Neural progenitor cell (in vitro differentiated cells): Measurements from ENCODE around the gene PIP5KL1.

ENCODE experiments used
- EZH2 ChIP-seq: fragments of 200-600 bp; sonication (generic); IDR thresholded peaks from 2 replicates; pipeline ENCODE4 v1.6.1; 2017; ENCODE audit warnings: antibody characterized with exemption, mild to moderate bottlenecking, moderate library complexity
- TF ChIP-seq, protein P1 (sequence below): fragments of 200-600 bp; sonication (generic); IDR thresholded peaks from 2 replicates; pipeline ENCODE4 v1.5.1; 2017; ENCODE audit warnings: antibody characterized with exemption, mild to moderate bottlenecking

DNA sequence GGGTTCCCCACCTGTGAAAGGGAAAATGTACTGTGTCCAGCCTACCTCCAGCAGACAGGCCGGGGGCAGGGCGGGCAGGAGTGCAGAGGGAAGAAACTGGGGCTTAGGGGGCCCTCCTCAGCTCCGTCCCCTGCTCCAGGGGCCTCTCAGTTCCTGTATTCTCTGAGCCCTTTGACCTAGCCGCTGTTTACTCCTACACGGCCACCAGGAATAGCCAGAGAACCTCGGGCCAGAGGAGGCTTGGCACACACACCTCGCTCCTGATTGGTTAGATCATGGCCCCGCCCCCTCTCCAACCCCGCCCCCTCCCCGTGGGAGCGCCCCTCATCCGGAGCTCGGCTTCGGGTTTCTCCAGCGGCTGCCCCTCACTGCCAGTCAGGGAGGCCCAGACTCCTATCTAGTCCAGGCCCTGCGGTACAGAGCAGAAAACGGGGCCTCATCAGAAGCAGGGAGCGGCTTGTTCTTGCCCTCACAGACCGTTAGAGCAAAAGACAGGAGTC lies 33.3 kb downstream of the PIP5KL1 start:
- TF ChIP-seq, protein P1, sequence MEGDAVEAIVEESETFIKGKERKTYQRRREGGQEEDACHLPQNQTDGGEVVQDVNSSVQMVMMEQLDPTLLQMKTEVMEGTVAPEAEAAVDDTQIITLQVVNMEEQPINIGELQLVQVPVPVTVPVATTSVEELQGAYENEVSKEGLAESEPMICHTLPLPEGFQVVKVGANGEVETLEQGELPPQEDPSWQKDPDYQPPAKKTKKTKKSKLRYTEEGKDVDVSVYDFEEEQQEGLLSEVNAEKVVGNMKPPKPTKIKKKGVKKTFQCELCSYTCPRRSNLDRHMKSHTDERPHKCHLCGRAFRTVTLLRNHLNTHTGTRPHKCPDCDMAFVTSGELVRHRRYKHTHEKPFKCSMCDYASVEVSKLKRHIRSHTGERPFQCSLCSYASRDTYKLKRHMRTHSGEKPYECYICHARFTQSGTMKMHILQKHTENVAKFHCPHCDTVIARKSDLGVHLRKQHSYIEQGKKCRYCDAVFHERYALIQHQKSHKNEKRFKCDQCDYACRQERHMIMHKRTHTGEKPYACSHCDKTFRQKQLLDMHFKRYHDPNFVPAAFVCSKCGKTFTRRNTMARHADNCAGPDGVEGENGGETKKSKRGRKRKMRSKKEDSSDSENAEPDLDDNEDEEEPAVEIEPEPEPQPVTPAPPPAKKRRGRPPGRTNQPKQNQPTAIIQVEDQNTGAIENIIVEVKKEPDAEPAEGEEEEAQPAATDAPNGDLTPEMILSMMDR, result no peak
- TF ChIP-seq EZH2, result no peak
